K562 (cell line): Measurements from ENCODE around the gene TRABD2B. TPM values are rescaled to one million over a fixed set of nuclear protein-coding genes. Genes with fewer than 3 reads are reported as not detected.

Source experiments
- ATAC-seq: fragments of 200-7000 bp; cut with Tn5 transposase; 3 replicates; pipeline ENCODE4 v1.9.1; 2020; ENCODE audit warnings: moderate library complexity
- BruUV-seq: library from RNA; stranded (reverse); fragments of 400-500 nt; replicated peaks from 2 replicates; lab custom pipeline; 2021; lab: Mats Ljungman, UMichigan
- CTCF ChIA-PET: fragments of 300-600 bp; formaldehyde crosslinking; extraction: SDS; loops from one replicate; lab custom pipeline; 2021; ENCODE audit warnings: low intra/inter-chr PET ratio; lab: Yijun Ruan, JAX
- POLR2A ChIA-PET: fragments of 300-600, 350-650 bp; sonication (Branson Sonifier 250); formaldehyde crosslinking; extraction: SDS; loops from one replicate; lab custom pipeline; 2021; ENCODE audit warnings: antibody characterized with exemption, inconsistent platforms; lab: Yijun Ruan, JAX
- DNase-seq, 4 experiments: peaks; one replicate each; pipeline versions ENCODE4 v3.0.0 to v3.0.0-alpha.2; 2011 to 2018; ENCODE audit warnings: low spot score in 3 of 4, mixed read lengths in 3 of 4; ENCODE audit errors: extremely low read depth in 1 of 4
- FAIRE-seq: peaks from 2 replicates; lab custom pipeline; 2011; peaks lifted over from hg19 to GRCh38; lab: Jason Lieb, UNC
- H2AFZ ChIP-seq: 2 replicates; pipeline ENCODE4 v1.6.0; 2011; ENCODE audit warnings: low read depth, low read length, control low read depth, inconsistent platforms
- H3K27ac ChIP-seq: fragments of 200-600 bp; 3 replicates; pipeline ENCODE4 v1.8.0; 2011; ENCODE audit warnings: low read depth, mild to moderate bottlenecking, control low read depth, inconsistent platforms, low read length, moderate library complexity, mixed read lengths; ENCODE audit errors: extremely low read depth
- H3K27me3 ChIP-seq, 2 experiments: fragments of 300-600 bp in 1 of 2; 2 replicates in 1 of 2; 3 replicates in 1 of 2; pipeline versions ENCODE4 v1.6.0 to v1.8.0; 2011; ENCODE audit warnings: inconsistent platforms in 2 of 2, low read length in 2 of 2, mild to moderate bottlenecking in 1 of 2, mixed read lengths in 1 of 2, moderate library complexity in 1 of 2; ENCODE audit not compliant: control insufficient read depth in 2 of 2, insufficient read depth in 2 of 2
- H3K36me3 ChIP-seq: fragments of 300-600 bp; 3 replicates; pipeline ENCODE4 v1.8.0; 2011; ENCODE audit warnings: mild to moderate bottlenecking, low read length, inconsistent platforms; ENCODE audit not compliant: control insufficient read depth, insufficient read depth
- H3K4me1 ChIP-seq, 2 experiments: fragments of 200-600 bp in 1 of 2; replicated peaks in 1 of 2; 2 replicates in 1 of 2; 3 replicates in 1 of 2; pipeline versions ENCODE4 v1.5.1 to v1.8.0; 2011; ENCODE audit warnings: inconsistent platforms in 2 of 2, low read length in 2 of 2, mild to moderate bottlenecking in 1 of 2, mixed read lengths in 1 of 2, moderate library complexity in 1 of 2; ENCODE audit not compliant: control insufficient read depth in 2 of 2, insufficient read depth in 2 of 2
- H3K4me2 ChIP-seq: 2 replicates; pipeline ENCODE4 v1.6.1; 2011; ENCODE audit warnings: low read length, control low read depth, inconsistent platforms, mixed read lengths; ENCODE audit not compliant: insufficient read depth
- H3K4me3 ChIP-seq: fragments of 200-600 bp; sonication (generic), shearing (Covaris generic); 2 replicates; pipeline ENCODE4 v1.5.1; 2016; ENCODE audit warnings: control low read depth, inconsistent platforms
- H3K79me2 ChIP-seq: fragments of 200-600 bp; 3 replicates; pipeline ENCODE4 v1.8.0; 2011; ENCODE audit warnings: low read length, inconsistent platforms; ENCODE audit not compliant: control insufficient read depth, insufficient read depth
- H3K9ac ChIP-seq, 2 experiments: 2 replicates each; pipeline versions ENCODE4 v1.6.0 to v1.6.1; 2011; ENCODE audit warnings: low read depth in 2 of 2, low read length in 2 of 2, control low read depth in 1 of 2, inconsistent platforms in 1 of 2, mild to moderate bottlenecking in 1 of 2, mixed read lengths in 1 of 2; ENCODE audit not compliant: insufficient read depth in 1 of 2
- H3K9me1 ChIP-seq: one replicate; pipeline ENCODE4 v1.6.0; 2011; ENCODE audit warnings: inconsistent platforms, mild to moderate bottlenecking, low read length, moderate library complexity; ENCODE audit not compliant: control insufficient read depth, insufficient read depth
- H3K9me3 ChIP-seq: replicated peaks from 2 replicates; pipeline ENCODE4 v1.5.1; 2011; ENCODE audit warnings: low read depth, low read length, inconsistent platforms; ENCODE audit not compliant: control insufficient read depth, insufficient read depth
- H4K20me1 ChIP-seq: replicated peaks from 2 replicates; pipeline ENCODE4 v1.6.1; 2011; ENCODE audit warnings: low read length, inconsistent platforms, mixed read lengths; ENCODE audit not compliant: control insufficient read depth, insufficient read depth
- HDAC6 ChIP-seq: IDR thresholded peaks from 2 replicates; pipeline ENCODE4 v1.6.1; 2012; ENCODE audit warnings: low read depth, mild to moderate bottlenecking, control low read depth, inconsistent platforms, low read length, moderate library complexity
- L3MBTL2 ChIP-seq: fragments of 450-650 bp; IDR thresholded peaks from 2 replicates; pipeline ENCODE4 v1.6.1; 2016; ENCODE audit warnings: mild to moderate bottlenecking, moderate library complexity
- NFE2L1 ChIP-seq: fragments of 450-650 bp; IDR thresholded peaks from 2 replicates; pipeline ENCODE4 v1.6.1; 2016; ENCODE audit warnings: missing genetic modification characterization, low read depth, mild to moderate bottlenecking, missing compliant biosample characterization, moderate library complexity, borderline replicate concordance
- ZBTB9 ChIP-seq: fragments of 450-650 bp; formaldehyde crosslinking; IDR thresholded peaks from 2 replicates; pipeline ENCODE4 v1.4.0; 2020; ENCODE audit warnings: mild to moderate bottlenecking, moderate library complexity
- WGBS: fragments of 100-300 bp; shearing (Covaris generic); methylation state at CpG from one replicate; pipeline ENCODE4 v1.1.6; 2016; ENCODE audit warnings: low coverage, mixed read lengths; ENCODE audit not compliant: insufficient coverage; ENCODE audit errors: missing lambda C conversion rate; 5-methylcytosine and 5-hydroxymethylcytosine counted together
- in situ Hi-C: fragments of 300-500 bp; cut with MboI; formaldehyde crosslinking; loops from 4 replicates; pipeline ENCODE4 v1.15.0; 2018; ENCODE audit warnings: inconsistent platforms, mixed read lengths
- intact Hi-C: fragments of 100-400 bp; cut with micrococcal nuclease; formaldehyde crosslinking; loops from 2 replicates; pipeline ENCODE4 v1.14.2; 2022
- polyA plus RNA-seq, 8 experiments: library from polyadenylated mRNA; depleted of rRNA in 4 of 8; stranded (reverse) in 5 of 8; unstranded in 3 of 8; fragments of >200 nt; fragmentation: Nextera tagmentation in 2 of 8; fragmentation: Illumina TruSeq in 1 of 8; extraction: Ambion mirVana in 2 of 8; extraction: Trizol in 1 of 8; gene quantifications; 2 replicates each; pipeline versions ENCODE4 v1.2.1 to v1.2.3, GENCODE V29; 2011 to 2014; ENCODE audit warnings: inconsistent platforms in 1 of 8, missing spikeins in 1 of 8
- total RNA-seq, 7 experiments: library from RNA; depleted of rRNA in 6 of 7; stranded (reverse); fragments of >200 nt in 6 of 7; fragmentation: Illumina TruSeq in 2 of 7; extraction: Trizol in 2 of 7; gene quantifications; 2 replicates each; pipeline versions ENCODE4 v1.2.1 to v1.2.3, GENCODE V29; 2011 to 2021; ENCODE audit warnings: low replicate concordance in 1 of 7

TRABD2B gene
- total and polyA plus RNA-seq, 9 of the 15 experiments (the other 6 are each of a cell fraction or from before 2014, with no cell fraction given), result not detected

- BruUV-seq, result no TSS peak
- 0 out of 2 replicates have a peak, but pooled peaks cover 4% of the 10 kb centered on the region for H4K20me1 ChIP-seq
- no peaks in the 10 kb centered on the region for H3K4me1 ChIP-seq
- TF ChIP-seq ZBTB9 (CRISPR knock-in tag) (no peak), L3MBTL2 (no peak), HDAC6 (no peak), NFE2L1 (no peak)
- TF ChIP-seq, all 486 proteins: peak for 0
- H3K9me1 ChIP-seq, result no peaks in the 10 kb centered on the region
- no peak for DNase-seq
- H2AFZ ChIP-seq, result no peak overlapping the region
- no peak overlapping the region for H3K4me2 ChIP-seq
- H3K36me3 ChIP-seq, result no peaks in the 10 kb centered on the region
- ChIA-PET POLR2A (interaction anchor here (0.5 kb wide), 1 partner anchor 139 kb away, joined by 3 read pairs; no protein-coding TSS in a partner anchor), CTCF (no interaction called here)
- H3K9ac ChIP-seq, result no peak overlapping the region
- peak; percentile 44; the same call in 2 of the 3 replicates for ATAC-seq
- no peak overlapping the region for H3K4me3 ChIP-seq
- 0% methylated on average over 9 of the region's 9 CpGs for WGBS
- peaks cover 5 to 19% of the 10 kb centered on the region in 2 experiments; a peak in 3 of 5 replicates for H3K27me3 ChIP-seq
- H3K27ac ChIP-seq, result no peak overlapping the region
- no peaks in the 10 kb centered on the region for H3K79me2 ChIP-seq
- in situ Hi-C loops (no loop called here), intact Hi-C loops (no loop called here)
- no peak for FAIRE-seq
- no peaks in the 10 kb centered on the region for H3K9me3 ChIP-seq
Measured at GRCh38 chr1:47911424-47911823, 85.8 kb downstream of the TRABD2B start.
